Stimulated activated CD8-positive, alpha-beta memory T cell treated with anti-CD3 and anti-CD28 coated beads, Interleukin-12 subunit alpha, Interleukin-12 subunit beta, amount 100 ng/mL, for 24 hours (primary cell): ENCODE results near the gene SLC38A10.

ENCODE experiments used
- DNase-seq: peaks from one replicate; pipeline ENCODE4 v3.0.0-alpha.2; 2020; ENCODE audit errors: extremely low read depth

Gene SLC38A10

DNA sequence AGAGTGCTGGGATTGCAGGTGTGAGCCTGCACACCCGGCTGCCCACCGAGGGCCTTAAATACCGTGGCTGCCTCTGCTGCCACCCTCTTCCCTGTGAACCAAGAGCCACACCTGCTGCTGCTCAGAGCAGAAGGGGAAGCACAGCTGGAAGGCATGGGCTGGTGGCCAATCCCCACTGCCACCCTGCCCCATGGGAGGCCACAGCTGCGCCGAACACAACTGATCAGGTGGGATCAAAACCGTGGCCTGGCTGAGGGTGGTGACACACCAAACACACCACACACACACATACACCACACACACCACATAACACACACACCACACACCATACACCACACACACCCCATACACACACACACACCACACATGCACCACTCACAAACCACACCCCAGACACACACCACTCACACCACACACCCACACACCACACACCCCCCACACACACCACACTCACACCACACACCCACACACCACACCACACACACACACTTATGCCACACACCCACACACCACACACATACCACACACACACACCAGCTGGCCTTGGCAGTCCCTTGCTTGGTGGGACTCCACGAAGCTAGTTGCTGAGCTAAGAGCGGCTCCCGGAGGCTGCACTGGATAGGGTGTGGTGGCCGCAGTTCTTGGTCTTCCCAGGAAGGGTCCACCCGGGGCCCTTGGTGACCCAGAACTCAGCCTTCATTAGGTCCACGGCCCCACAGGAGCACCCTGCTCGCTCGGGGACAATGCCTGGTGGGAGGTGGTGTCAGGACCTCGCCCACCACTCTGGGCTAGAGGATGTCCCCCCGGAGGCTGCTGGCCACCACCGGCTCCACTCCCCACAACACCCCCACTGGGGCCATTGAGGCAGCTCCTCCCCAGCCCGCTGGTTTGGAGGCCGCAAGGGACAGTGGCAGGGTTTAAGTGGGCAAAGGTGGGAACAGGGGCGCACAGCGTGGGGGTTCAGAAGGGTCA is 87.2 kb downstream of the SLC38A10 start:
- DNase-seq, result no peak

DNA sequence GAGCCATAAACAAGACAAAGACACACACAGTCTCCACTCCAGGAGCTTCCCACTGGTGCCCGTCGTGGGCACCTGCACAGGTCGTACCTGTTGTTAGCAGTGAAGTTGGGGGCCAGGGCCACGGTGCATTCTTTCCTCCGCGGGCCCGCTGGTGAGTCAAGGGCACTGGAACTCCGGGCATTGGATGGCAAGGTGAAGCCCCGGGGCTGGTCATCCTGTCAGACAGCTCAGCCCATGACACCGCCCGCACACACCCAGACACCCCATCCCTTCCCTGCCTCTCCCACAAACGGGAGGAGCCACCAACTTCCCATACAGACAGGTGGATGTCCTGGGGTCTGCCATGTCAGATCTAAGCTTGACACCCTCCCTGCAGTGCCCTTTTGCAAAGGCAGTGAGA is 88.5 kb downstream of the SLC38A10 start:
- DNase-seq, result no peak

DNA sequence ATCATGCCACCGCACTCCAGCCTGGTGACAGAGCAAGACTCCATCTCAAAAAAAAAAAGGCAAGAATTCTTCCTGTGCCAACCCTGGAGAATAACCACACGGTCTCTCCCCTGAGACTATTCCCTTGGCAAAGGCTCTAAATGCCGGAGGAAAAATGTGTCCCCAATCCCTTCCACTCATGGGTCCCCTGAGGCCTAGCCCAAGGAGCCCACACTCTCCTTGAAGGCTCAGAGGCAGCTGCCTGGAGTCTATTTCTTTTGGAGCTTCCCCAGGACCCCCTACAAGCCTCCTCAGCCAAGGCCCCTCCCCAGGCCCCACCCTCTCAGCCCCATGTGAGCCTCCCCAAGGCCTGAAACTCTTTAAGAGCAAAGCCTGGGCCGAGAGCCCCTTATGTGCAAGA is 88.9 kb downstream of the SLC38A10 start:
- DNase-seq, result no peak

DNA sequence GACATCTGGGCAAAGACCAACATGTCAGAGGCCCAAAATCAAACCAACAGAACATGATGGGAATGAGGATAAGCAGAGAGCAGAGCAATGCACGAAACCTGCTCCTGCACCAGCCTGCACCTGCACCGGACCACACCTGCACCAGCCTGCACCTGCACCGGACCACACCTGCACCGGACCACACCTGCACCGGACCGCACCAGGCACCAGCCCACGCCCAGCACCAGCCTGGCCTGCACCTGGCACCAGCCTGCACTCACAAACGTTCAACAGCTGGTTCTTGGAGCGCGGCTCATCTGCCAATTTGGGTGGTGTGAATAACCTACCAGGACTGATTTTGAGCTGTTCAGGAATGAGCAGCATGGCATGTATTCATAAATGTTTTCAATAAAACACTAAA is 90.5 kb downstream of the SLC38A10 start:
- DNase-seq, result no peak

DNA sequence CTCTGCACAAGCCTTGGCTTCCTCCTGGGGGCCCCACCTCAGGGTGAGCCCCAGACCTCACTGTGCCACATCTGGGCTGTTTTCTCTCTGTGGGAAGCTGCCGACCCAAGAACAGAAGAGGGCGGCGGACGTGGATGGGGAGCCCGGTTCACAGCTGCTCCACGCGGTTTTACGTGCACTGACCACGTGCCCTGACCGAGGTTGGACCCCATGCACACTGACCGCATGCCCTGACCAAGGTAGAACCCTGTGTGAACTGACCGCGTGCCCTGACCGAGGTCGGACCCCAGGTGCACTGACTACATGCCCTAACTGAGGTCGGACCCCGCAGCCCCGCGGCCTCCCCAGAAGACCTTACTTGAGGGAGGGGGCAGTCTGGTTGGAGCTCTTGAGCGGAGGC is 92.0 kb downstream of the SLC38A10 start:
- DNase-seq, result no peak

DNA sequence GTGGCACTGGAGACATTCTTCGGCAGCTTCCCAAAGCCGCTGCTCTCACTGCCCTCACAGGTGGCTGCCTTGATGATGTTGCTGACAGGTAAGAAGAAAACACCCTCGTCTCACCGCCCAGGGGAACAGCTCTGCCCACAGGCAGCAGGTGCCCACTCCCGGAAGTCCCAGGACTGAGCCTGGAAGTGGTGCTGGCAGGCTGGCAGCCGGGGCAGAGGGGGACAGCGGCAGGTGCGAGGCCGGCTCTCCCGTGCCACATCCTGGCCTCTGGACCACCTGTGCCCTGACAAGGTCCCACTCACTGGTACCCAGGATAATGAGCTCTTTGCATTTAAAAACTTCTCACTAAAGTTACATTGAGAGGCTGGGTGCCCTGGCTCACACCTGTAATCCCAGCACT is 92.8 kb downstream of the SLC38A10 start:
- no peak for DNase-seq

DNA sequence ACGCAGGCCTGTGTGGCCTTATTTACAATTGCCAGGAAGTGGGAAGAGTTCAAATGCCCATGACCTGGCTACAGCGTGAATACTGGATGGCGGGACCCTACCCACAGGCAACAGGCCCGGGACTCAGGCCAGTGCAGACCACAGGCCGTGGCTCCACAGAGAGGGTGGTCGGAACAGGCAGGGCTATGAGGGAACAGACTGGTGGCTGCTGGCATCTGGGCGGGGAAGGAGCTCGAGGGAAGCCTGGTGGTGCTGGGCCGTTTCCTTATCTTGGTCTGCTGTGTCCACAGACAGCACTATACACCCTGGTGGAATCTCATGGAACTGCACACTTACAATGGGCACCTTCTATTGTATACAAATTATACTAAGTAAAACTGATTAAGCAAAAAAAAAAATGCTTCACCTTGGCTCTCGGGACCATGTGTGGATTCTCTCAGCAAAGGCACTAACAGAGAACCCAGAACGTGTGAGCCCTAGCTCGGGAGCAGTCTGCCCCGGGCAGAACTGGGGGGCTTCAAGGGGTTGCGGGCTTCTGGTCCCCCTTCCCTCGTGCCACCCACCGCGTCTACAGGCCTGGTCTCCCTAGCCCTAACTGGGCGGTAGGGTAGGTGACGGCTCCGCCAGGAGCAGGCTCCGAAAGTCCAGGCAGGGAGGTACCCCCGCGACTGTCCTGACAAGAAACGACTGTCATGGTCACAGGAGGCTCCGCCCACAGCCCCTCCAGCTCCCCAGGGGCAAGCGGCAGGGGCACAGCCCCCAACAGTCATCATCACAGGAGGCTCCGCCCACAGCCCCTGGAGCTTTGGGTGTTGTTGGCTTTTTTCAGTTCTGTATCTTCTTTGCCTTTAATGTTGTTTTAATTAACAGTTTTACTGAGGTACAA is 94.2 kb downstream of the SLC38A10 start:
- no peak for DNase-seq

DNA sequence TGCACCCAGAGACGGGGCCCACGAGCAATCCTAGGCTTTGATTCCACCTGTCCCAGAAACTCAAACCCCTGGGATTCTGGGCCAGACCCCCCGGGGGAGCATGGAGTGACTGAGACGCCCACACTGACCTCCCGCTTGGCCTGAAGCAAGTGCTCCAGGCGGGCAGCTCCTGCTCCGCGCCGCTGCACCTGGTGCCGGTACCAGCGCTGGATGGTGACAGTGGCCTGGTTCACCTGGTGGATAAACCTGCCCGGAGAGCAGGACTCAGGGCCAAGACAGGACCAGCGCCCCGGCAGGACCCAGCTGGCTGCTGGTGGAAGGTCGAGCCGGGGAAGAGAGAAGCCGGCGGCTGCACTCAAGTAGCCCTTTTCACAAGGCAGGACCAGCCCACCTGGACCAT is 94.9 kb downstream of the SLC38A10 start:
- DNase-seq, result no peak

DNA sequence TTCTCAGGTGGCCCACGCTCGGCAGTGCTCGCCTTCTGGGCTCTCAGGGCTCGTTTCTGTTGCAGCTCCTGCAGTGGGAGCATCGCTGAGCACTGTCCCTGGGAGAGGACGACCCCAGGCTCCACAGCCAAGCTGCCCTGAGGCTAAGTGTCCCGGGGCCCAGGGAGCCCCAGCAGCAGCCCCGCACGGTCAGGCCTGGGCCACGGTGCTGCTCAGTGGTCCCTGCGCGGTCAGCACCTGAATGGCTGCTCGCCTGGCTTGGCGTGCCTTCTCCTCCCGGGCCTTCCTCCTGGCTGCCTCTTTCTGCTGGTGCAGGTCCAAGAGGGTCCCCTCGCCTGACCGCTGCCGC is 95.7 kb downstream of the SLC38A10 start:
- DNase-seq, result no peak

DNA sequence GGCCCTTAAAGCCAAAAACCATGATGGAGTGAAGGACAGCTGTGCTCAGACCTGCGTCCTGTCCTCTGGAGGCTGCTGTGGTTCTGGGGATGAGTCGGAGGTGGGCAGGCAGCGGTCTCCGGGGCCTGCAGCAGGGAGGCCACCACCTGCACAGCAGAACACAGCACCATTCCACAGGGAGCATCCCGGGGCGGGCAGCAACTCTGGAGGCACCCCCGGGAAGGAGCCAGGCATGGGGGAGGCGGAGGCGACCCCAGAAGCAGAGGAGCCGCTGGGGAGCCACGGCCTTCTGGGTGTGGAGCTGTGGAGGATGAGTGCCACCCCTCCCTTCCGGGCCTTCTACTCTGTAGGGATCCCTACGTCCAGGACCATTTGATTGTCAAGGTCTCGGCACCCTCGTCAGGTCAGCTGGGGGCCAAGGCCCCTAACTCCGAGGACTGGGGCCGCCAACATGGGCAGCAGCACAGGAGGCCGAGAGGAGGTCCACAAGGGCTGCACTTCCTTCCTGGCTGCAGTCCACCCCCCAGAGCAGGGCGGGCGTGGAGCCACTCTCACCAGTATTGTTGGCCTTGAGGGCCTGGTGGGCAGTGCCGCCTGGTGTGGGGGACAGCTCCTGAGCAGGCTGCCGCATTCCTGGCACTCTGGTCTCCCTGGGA is 96.2 kb downstream of the SLC38A10 start:
- no peak for DNase-seq

DNA sequence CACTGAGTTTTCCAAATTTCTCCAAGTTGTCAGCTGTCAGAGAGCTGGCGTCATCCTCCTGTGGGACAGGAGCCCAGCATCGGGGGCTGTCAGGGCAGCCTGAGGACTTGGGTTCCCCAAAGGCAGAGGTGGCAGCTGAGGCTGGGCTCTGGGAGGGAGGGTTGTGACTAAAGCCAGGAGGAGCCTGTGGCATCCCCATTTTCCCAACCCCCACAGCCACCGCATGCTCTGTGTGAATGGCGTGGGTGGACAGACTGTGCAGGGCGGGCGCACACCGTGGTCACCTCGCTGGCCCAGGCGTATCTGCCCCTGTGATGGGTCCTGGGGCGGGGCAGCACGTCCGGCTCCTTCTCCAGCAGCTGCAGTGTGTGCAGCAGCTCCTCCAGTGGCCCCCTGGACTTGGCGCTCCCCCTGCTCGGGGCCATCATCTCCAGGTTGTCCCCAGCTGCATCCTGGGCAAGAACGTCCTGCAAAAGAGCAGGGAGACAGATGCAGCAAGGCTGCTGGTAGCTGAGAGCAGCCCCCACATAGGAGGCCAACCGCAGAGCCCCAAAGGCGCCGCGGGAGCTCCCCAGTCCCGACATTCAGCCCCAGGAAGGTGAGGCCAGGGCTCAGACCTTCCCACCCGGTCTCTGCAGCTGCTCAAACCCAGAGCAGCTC is 97.1 kb downstream of the SLC38A10 start:
- DNase-seq, result no peak

DNA sequence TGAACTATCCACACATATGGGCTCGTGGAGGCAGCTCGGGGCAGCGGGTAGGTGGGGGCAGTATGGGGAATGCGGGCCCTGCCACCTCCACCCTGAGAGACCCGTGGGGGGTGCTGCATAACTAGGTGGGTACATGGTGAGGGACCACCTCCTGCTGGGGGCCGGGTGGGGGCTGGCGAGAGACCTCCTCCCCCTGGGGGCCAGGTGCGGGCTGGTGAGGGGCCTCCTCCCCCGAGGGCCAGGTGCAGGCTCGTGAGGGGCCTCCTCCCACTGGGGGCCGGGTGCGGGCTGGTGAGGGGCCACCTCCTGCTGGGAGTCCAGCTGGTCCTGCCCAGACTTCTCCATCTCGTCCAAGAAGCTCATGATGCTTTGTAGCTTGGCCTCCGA is 97.7 kb downstream of the SLC38A10 start:
- no peak for DNase-seq

DNA sequence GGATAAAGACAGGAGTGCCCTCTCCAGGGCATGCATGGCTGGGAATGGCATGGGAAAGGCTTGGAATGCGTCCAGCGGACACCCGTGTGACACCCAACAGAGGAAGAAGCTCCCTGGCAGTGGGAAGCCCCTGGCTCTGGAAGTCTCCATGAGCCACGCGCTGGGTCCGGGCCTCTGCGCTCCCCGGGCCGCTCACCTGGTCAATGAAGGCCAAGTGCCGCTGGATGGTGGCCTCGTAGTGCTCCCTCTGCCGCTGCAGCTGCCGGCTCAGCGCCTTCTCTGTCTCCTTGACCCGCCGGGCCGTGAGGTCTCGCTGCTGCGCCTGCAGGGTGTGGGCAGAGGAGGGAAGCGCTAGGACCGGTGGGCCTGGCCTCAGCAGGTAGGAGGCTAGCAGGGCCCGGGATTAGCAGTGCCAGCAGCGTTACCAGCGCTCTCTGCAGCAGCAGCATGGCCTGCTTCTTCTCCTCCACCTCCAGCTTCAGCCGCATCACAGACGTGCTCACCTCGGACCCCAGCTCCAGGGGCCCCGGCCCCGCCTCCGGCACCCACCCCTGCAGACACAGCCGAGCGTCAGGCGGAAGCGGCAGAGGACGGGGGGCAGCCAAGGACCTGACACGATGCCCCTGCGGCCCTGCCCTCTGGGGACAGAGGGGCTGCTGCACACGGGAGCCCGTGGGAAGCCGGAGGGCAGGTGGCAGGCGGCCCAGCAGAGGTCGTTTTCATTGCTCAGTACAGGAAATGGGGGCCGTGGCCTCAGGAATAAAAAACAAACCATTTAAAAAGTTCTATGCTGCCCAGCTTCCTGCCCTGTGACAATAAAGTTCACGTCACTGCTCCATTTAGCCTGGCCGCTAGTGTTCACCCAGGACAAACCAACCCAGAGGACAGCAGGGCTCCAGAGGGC is 98.3 kb downstream of the SLC38A10 start:
- no peak for DNase-seq

DNA sequence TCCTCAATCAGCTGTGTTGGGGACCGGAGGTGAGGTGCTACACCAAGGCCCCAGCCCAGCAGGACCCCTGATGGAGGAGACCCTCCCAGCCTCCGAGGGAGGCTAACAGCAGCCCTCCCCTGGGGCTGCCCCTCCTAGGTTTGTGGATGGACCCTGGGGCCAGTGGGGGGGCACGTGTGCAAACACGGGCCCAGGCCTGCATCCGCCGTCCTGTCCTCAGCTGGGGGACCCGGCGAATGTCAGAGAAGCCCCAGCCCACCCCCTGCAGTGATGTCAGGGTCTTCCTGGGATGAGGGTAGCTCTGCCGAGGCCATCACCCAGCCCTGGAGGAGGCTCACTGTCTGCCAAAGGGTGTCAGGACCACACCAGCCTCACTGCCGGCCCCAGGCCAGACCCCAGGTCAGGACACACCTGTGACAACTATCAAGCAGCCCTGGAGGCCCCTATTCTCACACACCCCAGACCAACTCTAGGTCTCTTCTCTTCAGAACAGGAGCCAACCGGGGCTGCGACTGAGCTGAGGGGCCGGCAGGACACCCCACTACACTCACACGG is 99.1 kb downstream of the SLC38A10 start:
- no peak for DNase-seq
